ENCODE results near the gene U2AF2.

GRCh38 chr19:55692681-55693081 lies 37.8 kb downstream of the U2AF2 start:
- no peak for TF ChIP-seq CTCF (IDR thresholded peaks at IDR 0.05)
- TF ChIP-seq POLR2AphosphoS5 (IDR thresholded peaks at IDR 0.05; ENCODE audit: low read depth, low read length): no peak
